Adipocyte (in vitro differentiated cells): ENCODE measurements around the gene SLC7A1.
A peak's percentile ranks its signal among the peaks of the same experiment; 100 is the strongest.

ENCODE experiments used
- DNase-seq: peaks from one replicate; pipeline ENCODE4 v3.0.0-alpha.2; 2015; ENCODE audit warnings: low read depth
- H3K27me3 ChIP-seq: replicated peaks from 2 replicates; pipeline ENCODE4 v1.7.0; 2013; ENCODE audit warnings: mild to moderate bottlenecking, low read length, moderate library complexity; ENCODE audit not compliant: control insufficient read depth, insufficient read depth
- H3K36me3 ChIP-seq: 2 replicates; pipeline ENCODE4 v1.7.0; 2013; ENCODE audit warnings: low read length, mild to moderate bottlenecking, moderate library complexity; ENCODE audit not compliant: control insufficient read depth, insufficient read depth, severe bottlenecking
- H3K4me1 ChIP-seq: 2 replicates; pipeline ENCODE4 v1.7.0; 2013; ENCODE audit warnings: mild to moderate bottlenecking, low read length, moderate library complexity; ENCODE audit not compliant: control insufficient read depth, insufficient read depth
- H3K4me3 ChIP-seq: 2 replicates; pipeline ENCODE4 v1.7.0; 2013; ENCODE audit warnings: mild to moderate bottlenecking, low read length, moderate library complexity
- H3K9ac ChIP-seq: 2 replicates; pipeline ENCODE4 v1.7.0; 2013; ENCODE audit warnings: mild to moderate bottlenecking, low read length, moderate library complexity
- H3K9me3 ChIP-seq: 2 replicates; pipeline ENCODE4 v1.7.0; 2013; ENCODE audit warnings: mild to moderate bottlenecking, low read length, moderate library complexity; ENCODE audit not compliant: control insufficient read depth

SLC7A1 gene

DNA sequence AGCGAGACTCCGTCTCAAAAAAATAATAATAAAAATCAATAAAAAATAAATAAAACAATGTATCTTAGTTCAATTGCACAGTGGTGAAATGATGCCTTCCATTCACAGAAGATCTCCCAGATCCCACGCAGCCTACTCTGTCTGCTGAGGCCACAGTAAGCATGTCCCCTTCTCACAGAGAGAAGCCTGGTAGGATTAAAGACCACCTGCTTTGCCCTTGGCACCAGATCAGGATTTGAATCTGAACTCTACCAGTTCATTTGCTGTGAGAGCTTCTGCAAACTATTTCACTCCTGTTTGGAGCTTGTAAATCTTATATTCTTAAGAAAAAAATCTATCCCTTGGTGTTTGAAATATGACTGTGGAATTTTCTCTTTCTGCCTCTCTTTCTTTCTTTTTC is 2.2 kb upstream of the SLC7A1 start:
- no peak for DNase-seq
- Histone ChIP-seq H3K9ac (no peak overlapping the region), H3K36me3 (no peaks in the 10 kb centered on the region), H3K4me3 (no peak overlapping the region), H3K9me3 (no peaks in the 10 kb centered on the region), H3K4me1 (peaks cover 12% of the 10 kb centered on the region), H3K27me3 (no peaks in the 10 kb centered on the region)

DNA sequence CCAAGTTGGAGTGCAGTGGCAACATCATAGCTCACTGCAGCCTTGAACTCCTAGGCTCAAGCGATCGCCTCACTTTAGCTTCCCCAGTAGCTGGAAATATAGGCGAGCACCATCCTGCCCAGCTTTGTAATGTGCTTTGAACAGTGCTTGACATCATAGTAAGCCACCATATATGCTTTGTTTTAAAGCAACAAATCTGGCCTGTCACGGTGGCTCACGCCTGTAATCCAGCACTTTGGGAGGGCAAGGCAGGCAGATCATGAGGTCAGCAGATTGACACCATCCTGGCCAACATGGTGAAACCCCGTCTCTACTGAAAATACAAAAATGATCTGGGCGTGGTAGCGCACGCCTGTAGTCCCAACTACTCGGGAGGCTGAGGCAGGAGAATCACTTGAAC is 1.8 kb upstream of the SLC7A1 start:
- no peak overlapping the region for H3K9ac ChIP-seq
- H3K27me3 ChIP-seq, result no peaks in the 10 kb centered on the region
- no peak overlapping the region for H3K4me3 ChIP-seq
- no peaks in the 10 kb centered on the region for H3K36me3 ChIP-seq
- H3K4me1 ChIP-seq, result peaks cover 12% of the 10 kb centered on the region
- DNase-seq, result no peak
- no peaks in the 10 kb centered on the region for H3K9me3 ChIP-seq

- no peak for DNase-seq
- peaks cover 12% of the 10 kb centered on the region for H3K4me1 ChIP-seq
- no peaks in the 10 kb centered on the region for H3K36me3 ChIP-seq
- H3K4me3 ChIP-seq, result peak overlapping the region; percentile 92
- no peaks in the 10 kb centered on the region for H3K9me3 ChIP-seq
- H3K9ac ChIP-seq, result peak overlapping the region; percentile 51
- no peaks in the 10 kb centered on the region for H3K27me3 ChIP-seq
Measured at GRCh38 chr13:29596064-29596418, 553 bp upstream of the SLC7A1 start.

DNA sequence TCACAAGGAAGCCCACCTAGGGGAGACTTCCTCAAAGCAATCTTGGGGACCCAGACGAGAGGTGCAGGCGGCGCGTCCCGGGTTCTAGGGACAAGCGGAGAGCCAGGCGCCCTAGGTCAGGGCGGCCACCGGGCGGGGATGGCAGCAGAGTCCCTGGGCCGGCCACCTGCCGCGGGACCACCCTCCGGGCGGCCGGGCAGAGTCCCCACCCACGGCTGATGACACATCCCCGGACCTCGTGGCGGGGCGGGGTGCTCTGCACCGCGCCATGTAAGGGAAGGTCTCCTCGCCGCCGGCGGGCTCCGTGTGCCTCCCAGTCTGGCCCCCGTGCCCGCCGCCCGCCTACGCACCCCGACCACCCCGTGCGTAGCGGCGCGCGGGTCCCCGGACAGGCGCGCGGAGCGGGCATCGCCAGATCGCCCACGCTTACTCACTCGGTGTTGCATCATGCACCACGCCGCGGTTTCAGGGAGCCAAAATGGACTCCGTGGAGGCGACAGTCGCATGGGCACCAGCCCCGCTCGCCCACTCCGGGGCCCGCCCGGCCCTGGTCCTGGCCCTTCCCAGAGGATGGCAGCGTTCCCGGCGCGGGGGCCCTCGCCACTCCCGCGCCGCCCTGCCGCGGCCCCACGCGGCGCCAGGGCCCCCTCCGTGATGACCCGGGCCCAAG is 643 bp downstream of the SLC7A1 start:
- peaks cover 12% of the 10 kb centered on the region for H3K4me1 ChIP-seq
- H3K9me3 ChIP-seq, result no peaks in the 10 kb centered on the region
- no peaks in the 10 kb centered on the region for H3K27me3 ChIP-seq
- peak overlapping the region; percentile 92 for H3K4me3 ChIP-seq
- H3K9ac ChIP-seq, result peak overlapping the region; percentile 91
- H3K36me3 ChIP-seq, result no peaks in the 10 kb centered on the region
- DNase-seq, result peak; percentile 92

DNA sequence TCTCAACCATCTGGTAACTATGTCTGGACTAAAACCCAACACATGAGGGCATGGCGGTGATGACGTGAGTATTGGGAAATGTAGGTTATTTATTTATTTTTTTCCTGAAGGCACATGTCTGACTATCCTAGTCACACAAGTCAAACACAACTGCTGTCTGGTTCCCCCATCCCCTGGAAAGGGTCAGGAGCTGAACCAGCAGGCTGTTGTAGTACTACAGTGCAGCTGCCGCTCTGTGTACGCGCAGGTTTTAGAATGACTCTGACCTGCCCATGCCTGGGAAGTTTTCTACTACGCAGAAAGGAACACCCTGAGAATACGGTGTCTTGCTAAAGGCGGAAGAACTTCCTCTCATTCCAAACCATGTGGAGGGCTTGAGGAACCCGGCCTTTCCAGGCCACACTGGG is 1.2 kb downstream of the SLC7A1 start:
- Histone ChIP-seq H3K27me3 (no peaks in the 10 kb centered on the region), H3K9me3 (no peaks in the 10 kb centered on the region), H3K36me3 (no peaks in the 10 kb centered on the region), H3K4me3 (peak overlapping the region; percentile 92), H3K9ac (peak overlapping the region; percentile 91), H3K4me1 (peaks cover 12% of the 10 kb centered on the region)
- DNase-seq, result peak; percentile 85

- Histone ChIP-seq H3K9me3 (no peaks in the 10 kb centered on the region), H3K9ac (peak overlapping the region; percentile 91), H3K4me1 (peaks cover 12% of the 10 kb centered on the region), H3K36me3 (no peaks in the 10 kb centered on the region), H3K27me3 (no peaks in the 10 kb centered on the region), H3K4me3 (peak overlapping the region; percentile 92)
- DNase-seq, result no peak
Measured at GRCh38 chr13:29593605-29594297, 1.7 kb downstream of the SLC7A1 start.

DNA sequence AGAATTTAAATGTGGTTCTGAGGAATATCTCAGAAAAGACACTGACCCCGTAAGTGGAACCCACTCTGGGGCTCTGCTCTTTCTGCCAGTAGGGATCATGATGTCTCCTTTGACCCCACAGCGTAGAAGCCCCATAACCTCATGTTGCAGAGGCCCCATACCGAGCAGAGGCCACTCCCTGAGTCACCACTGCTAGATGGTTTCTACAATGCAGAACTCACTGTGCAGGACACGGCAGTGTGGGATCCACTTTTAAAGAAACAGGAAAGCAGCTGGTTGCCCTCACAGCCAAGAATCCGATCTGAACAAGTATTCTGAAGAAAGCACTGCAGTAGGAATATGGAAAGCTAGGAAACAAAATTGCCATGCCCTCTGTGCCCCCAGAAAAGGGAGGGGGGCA is 4.2 kb downstream of the SLC7A1 start:
- Histone ChIP-seq H3K4me1 (peaks cover 17% of the 10 kb centered on the region), H3K9ac (no peak overlapping the region), H3K9me3 (no peaks in the 10 kb centered on the region), H3K4me3 (no peak overlapping the region), H3K27me3 (no peaks in the 10 kb centered on the region), H3K36me3 (peaks cover 3% of the 10 kb centered on the region)
- no peak for DNase-seq

- Histone ChIP-seq H3K36me3 (peaks cover 3% of the 10 kb centered on the region), H3K27me3 (no peaks in the 10 kb centered on the region), H3K9ac (no peak overlapping the region), H3K4me3 (no peak overlapping the region), H3K9me3 (no peaks in the 10 kb centered on the region), H3K4me1 (peaks cover 27% of the 10 kb centered on the region)
- DNase-seq, result no peak
Measured at GRCh38 chr13:29589967-29590366, 5.5 kb downstream of the SLC7A1 start.

GRCh38 chr13:29589234-29589633 is 6.3 kb downstream of the SLC7A1 start:
- H3K36me3 ChIP-seq, result peaks cover 3% of the 10 kb centered on the region
- peaks cover 25% of the 10 kb centered on the region for H3K4me1 ChIP-seq
- no peak overlapping the region for H3K9ac ChIP-seq
- H3K9me3 ChIP-seq, result no peaks in the 10 kb centered on the region
- DNase-seq, result peak; percentile 44
- no peaks in the 10 kb centered on the region for H3K27me3 ChIP-seq
- no peak overlapping the region for H3K4me3 ChIP-seq

DNA sequence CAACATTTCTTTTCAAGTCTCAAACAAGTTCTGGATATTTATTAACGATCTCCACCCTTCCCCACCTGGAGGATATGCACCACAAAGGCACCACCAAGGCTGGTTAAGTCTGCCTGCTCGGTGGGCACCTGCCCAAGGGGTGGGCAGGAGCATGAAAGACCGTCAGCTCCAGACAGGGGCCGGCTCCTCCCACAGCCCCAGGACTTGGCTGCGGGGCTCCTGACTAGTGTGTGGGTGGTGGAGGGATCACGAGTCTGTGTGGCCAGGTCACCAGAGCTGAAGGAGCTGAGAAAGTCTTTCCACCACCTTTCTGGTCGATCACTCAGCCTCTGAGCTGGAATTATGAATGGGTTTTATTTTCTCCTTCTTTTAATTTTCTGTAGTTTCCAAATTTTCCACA is 7.8 kb downstream of the SLC7A1 start:
- DNase-seq, result no peak
- Histone ChIP-seq H3K9me3 (no peaks in the 10 kb centered on the region), H3K4me3 (no peak overlapping the region), H3K36me3 (peaks cover 3% of the 10 kb centered on the region), H3K9ac (no peak overlapping the region), H3K4me1 (peaks cover 29% of the 10 kb centered on the region), H3K27me3 (no peaks in the 10 kb centered on the region)

GRCh38 chr13:29583073-29583785 is 12.3 kb downstream of the SLC7A1 start:
- Histone ChIP-seq H3K36me3 (peaks cover 3% of the 10 kb centered on the region), H3K27me3 (no peaks in the 10 kb centered on the region), H3K4me3 (peak overlapping the region; percentile 35), H3K4me1 (peaks cover 48% of the 10 kb centered on the region), H3K9me3 (no peaks in the 10 kb centered on the region), H3K9ac (no peak overlapping the region)
- peak; percentile 51 for DNase-seq
